Peyer's patch (tissue), 4 donors: ENCODE measurements around the gene C2orf68. TPM values are rescaled to one million over a fixed set of nuclear protein-coding genes. Genes with fewer than 3 reads are reported as not detected.

Source experiments
- DNase-seq, 3 donors: peaks; one replicate each; pipeline ENCODE4 v3.0.0-alpha.2; 2017 to 2019
- H3K27ac ChIP-seq, 4 donors: fragments of 200-600 bp; sonication (generic); one replicate each; pipeline ENCODE4 v1.5.1; 2016 to 2019
- H3K27me3 ChIP-seq, 2 donors: fragments of 200-600 bp; sonication (generic); one replicate each; pipeline ENCODE4 v1.5.1; 2019
- H3K36me3 ChIP-seq, 3 donors: fragments of 200-600 bp; sonication (generic); one replicate each; pipeline ENCODE4 v1.5.1; 2016 to 2019
- H3K4me1 ChIP-seq, 4 donors: fragments of 200-600 bp; sonication (generic); one replicate each; pipeline ENCODE4 v1.5.1; 2016 to 2019
- H3K4me3 ChIP-seq, 4 donors: fragments of 200-600 bp; sonication (generic); 1 replicate in 3 of 4; 2 replicates in 1 of 4; pipeline ENCODE4 v1.5.1; 2016 to 2019; ENCODE audit warnings: mild to moderate bottlenecking in 1 of 4
- H3K9me3 ChIP-seq, 4 donors: fragments of 200-600 bp; sonication (generic); one replicate each; pipeline ENCODE4 v1.5.1; 2016 to 2019; ENCODE audit warnings: mild to moderate bottlenecking in 1 of 4
- POLR2A ChIP-seq, 2 donors: fragments of 450-650 bp; IDR thresholded peaks; one replicate each; pipeline ENCODE4 v1.5.1; 2017; ENCODE audit warnings: antibody characterized with exemption in 2 of 2, mild to moderate bottlenecking in 2 of 2, moderate library complexity in 2 of 2
- total RNA-seq, 4 donors: library from RNA; depleted of rRNA; stranded (reverse); fragments of >200 nt; gene quantifications; one replicate each; pipeline ENCODE4 v1.1.0, GENCODE V29; 2016
- TF ChIP-seq, protein P1 (sequence below), 6 experiments: fragments of 450-650 bp in 4 of 6; fragments of 200-600 bp in 2 of 6; sonication (generic) in 1 of 6; IDR thresholded peaks; one replicate each; pipeline ENCODE4 v1.5.1; 2017 to 2019; ENCODE audit warnings: antibody characterized with exemption in 6 of 6, mild to moderate bottlenecking in 3 of 6, moderate library complexity in 1 of 6

C2orf68 gene
- total RNA-seq, 4 donors from 2014 or later = 20.5 to 34.0 (median 25.9) TPM

- Histone ChIP-seq H3K4me3 (peak within 1 kb of the TSS; percentile 74 to 94 (median 80)), H3K27ac (peak within 1 kb of the TSS; percentile 80 to 93 (median 90)), H3K9me3 (no peaks in the 10 kb centered on the region), H3K27me3 (no peaks in the 10 kb centered on the region), H3K4me1 (peaks cover 0 to 31% (median 8%) of the 10 kb centered on the region in 4 donors), H3K36me3 (peaks cover 0 to 18% (median 0%) of the 10 kb centered on the region in 3 donors)
- DNase-seq = peak; percentile 95 to 98 (median 96)
- TF ChIP-seq, protein P1, sequence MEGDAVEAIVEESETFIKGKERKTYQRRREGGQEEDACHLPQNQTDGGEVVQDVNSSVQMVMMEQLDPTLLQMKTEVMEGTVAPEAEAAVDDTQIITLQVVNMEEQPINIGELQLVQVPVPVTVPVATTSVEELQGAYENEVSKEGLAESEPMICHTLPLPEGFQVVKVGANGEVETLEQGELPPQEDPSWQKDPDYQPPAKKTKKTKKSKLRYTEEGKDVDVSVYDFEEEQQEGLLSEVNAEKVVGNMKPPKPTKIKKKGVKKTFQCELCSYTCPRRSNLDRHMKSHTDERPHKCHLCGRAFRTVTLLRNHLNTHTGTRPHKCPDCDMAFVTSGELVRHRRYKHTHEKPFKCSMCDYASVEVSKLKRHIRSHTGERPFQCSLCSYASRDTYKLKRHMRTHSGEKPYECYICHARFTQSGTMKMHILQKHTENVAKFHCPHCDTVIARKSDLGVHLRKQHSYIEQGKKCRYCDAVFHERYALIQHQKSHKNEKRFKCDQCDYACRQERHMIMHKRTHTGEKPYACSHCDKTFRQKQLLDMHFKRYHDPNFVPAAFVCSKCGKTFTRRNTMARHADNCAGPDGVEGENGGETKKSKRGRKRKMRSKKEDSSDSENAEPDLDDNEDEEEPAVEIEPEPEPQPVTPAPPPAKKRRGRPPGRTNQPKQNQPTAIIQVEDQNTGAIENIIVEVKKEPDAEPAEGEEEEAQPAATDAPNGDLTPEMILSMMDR (IDR thresholded peaks at IDR 0.05) = peak in 5 of 6 experiments; percentile 29 to 59 (median 57)
- peak; percentile 69 to 84 for TF ChIP-seq POLR2A (IDR thresholded peaks at IDR 0.05)
These were observed 9.2 kb downstream of the C2orf68 start, which contains the start of gene TMEM150A for GRCh38 chr2:85602476-85603234. TSS of gene TMEM150A (minus strand) at chr2:85602698. CDS start at chr2:85601948, 750 bp downstream.

- H3K9me3 ChIP-seq = no peaks in the 10 kb centered on the region
- H3K36me3 ChIP-seq = peaks cover 0 to 22% (median 0%) of the 10 kb centered on the region in 3 donors
- H3K27ac ChIP-seq = peak overlapping the region; percentile 80 to 93 (median 90)
- H3K4me3 ChIP-seq = peak overlapping the region; percentile 74 to 94 (median 80)
- TF ChIP-seq, protein P1 (IDR thresholded peaks at IDR 0.05) = no peak
- TF ChIP-seq POLR2A (IDR thresholded peaks at IDR 0.05) = no peak
- H3K4me1 ChIP-seq = peaks cover 0 to 37% (median 8%) of the 10 kb centered on the region in 4 donors
- no peaks in the 10 kb centered on the region for H3K27me3 ChIP-seq
- DNase-seq = peak; percentile 56 to 83 (median 82)
These were observed 9.9 kb downstream of the C2orf68 start for GRCh38 chr2:85601771-85602475.

DNA sequence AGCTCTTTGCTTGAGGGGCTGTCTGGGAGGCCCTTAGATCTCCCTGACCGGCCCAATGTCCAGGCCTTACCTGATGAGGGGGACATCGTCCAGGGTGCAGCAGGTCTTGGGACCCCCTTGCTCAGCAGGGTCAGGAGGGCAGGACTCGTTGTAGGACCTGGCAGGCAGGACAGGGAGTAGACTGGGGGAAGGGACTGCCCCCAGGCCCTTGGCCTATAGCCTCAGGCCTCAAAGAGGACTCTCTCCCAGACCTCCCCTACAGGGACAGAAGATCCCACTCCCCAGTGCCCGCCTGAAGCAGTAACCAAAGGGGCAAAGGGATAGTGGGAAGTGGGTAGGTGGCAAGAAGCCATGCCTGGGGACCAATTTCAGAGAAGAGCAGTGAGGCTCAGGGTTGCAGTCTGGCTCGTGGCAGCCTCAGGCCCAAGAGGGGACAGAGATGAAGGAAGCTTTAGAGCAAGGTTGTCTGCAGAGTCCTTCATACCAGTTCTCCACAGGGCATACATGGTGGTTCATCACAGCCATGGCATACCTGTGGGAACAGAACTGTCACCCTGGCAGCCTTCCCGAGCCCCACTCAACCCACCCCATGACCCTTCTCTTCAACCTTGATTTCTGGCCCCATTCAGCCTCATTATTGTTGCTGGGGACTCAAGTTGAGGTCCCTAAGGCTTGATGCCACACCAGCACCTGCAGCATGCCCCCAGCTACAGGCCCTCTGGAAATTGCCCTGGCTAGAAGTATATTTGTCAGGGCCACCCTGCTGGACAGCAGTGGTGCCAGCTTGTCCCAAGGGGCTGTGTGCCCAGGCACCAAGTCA, 10.7 kb downstream of the C2orf68 start:
- TF ChIP-seq, protein P1 (IDR thresholded peaks at IDR 0.05) = no peak
- TF ChIP-seq POLR2A (IDR thresholded peaks at IDR 0.05) = no peak
- no peak for DNase-seq
- H3K9me3 ChIP-seq = no peaks in the 10 kb centered on the region
- peaks cover 0 to 22% (median 0%) of the 10 kb centered on the region in 3 donors for H3K36me3 ChIP-seq
- H3K4me3 ChIP-seq = peak overlapping the region in 3 of 4 donors; percentile 78 to 94 (median 82)
- peak overlapping the region in 3 of 4 donors; percentile 88 to 93 (median 91) for H3K27ac ChIP-seq
- H3K27me3 ChIP-seq = no peaks in the 10 kb centered on the region
- H3K4me1 ChIP-seq = peaks cover 6 to 45% (median 14%) of the 10 kb centered on the region in 4 donors

GRCh38 chr2:85600235-85600575, 11.7 kb downstream of the C2orf68 start:
- no peak for TF ChIP-seq POLR2A (IDR thresholded peaks at IDR 0.05)
- TF ChIP-seq, protein P1 (IDR thresholded peaks at IDR 0.05) = no peak
- Histone ChIP-seq H3K27me3 (no peaks in the 10 kb centered on the region), H3K27ac (no peak overlapping the region), H3K4me1 (peaks cover 6 to 42% (median 13%) of the 10 kb centered on the region in 4 donors), H3K9me3 (no peaks in the 10 kb centered on the region), H3K36me3 (peaks cover 0 to 22% (median 0%) of the 10 kb centered on the region in 3 donors), H3K4me3 (no peak overlapping the region)
- no peak for DNase-seq
